Activated CD4-positive, alpha-beta T cell treated with anti-CD3 and anti-CD28 coated beads, Interleukin-2, amount 50 U/mL, for 48 hours (primary cell): ENCODE data around the gene TBX6.
"Not testable (repeated sequence)": the region's sequence is repeated elsewhere in the genome, so short reads cannot be mapped to it uniquely, and the experiment has no call there.

Source experiments
- DNase-seq, 2 experiments: peaks; one replicate each; pipeline ENCODE4 v3.0.0-alpha.2; 2020

Gene TBX6

GRCh38 chr16:30091474-30092372 is at the start of gene TBX6:
TBX6 (minus strand) TSS chr16:30091924; CDS start chr16:30091193, 731 bp downstream.
- peak; percentile 92 to 94 for DNase-seq

- no peak for DNase-seq
Observed at GRCh38 chr16:30139583-30140481, 48.1 kb upstream of the TBX6 start.

GRCh38 chr16:30137897-30138296 is 46.2 kb upstream of the TBX6 start:
- DNase-seq: no peak

GRCh38 chr16:30136971-30137605 is 45.4 kb upstream of the TBX6 start:
- no peak for DNase-seq

GRCh38 chr16:30132591-30132990 is 40.9 kb upstream of the TBX6 start:
- DNase-seq: no peak

- DNase-seq: no peak
Observed at GRCh38 chr16:30131869-30132475, 40.2 kb upstream of the TBX6 start.

GRCh38 chr16:30127993-30128392 is 36.3 kb upstream of the TBX6 start:
- no peak for DNase-seq

- DNase-seq: not testable (repeated sequence)
Observed at GRCh38 chr16:30125690-30126089, 34.0 kb upstream of the TBX6 start.

GRCh38 chr16:30124985-30125379 is 33.3 kb upstream of the TBX6 start:
- no peak for DNase-seq

GRCh38 chr16:30122604-30123160 is 31.0 kb upstream of the TBX6 start:
- peak in 1 of 2 experiments; percentile 21 for DNase-seq

GRCh38 chr16:30121741-30122571 is 30.2 kb upstream of the TBX6 start:
- no peak for DNase-seq

- DNase-seq: no peak
Observed at GRCh38 chr16:30120340-30121105, 28.8 kb upstream of the TBX6 start.

GRCh38 chr16:30119428-30119827 is 27.7 kb upstream of the TBX6 start:
- no peak for DNase-seq

GRCh38 chr16:30117768-30118167 is 26.0 kb upstream of the TBX6 start:
- DNase-seq: no peak

GRCh38 chr16:30116291-30117207 is 24.8 kb upstream of the TBX6 start:
- DNase-seq: no peak

- DNase-seq: no peak
Observed at GRCh38 chr16:30115238-30115637, 23.5 kb upstream of the TBX6 start.

- DNase-seq: not testable (repeated sequence)
Observed at GRCh38 chr16:30114833-30115232, 23.1 kb upstream of the TBX6 start.

GRCh38 chr16:30114411-30114810 is 22.7 kb upstream of the TBX6 start:
- no peak for DNase-seq

GRCh38 chr16:30113711-30114333 is 22.1 kb upstream of the TBX6 start:
- DNase-seq: no peak
